SK-N-SH (cell line): ENCODE measurements around the gene PRKN. TPM values are rescaled to one million over a fixed set of nuclear protein-coding genes. Genes with fewer than 3 reads are reported as not detected.

Experiments used
- CTCF ChIA-PET: fragments of 300-600, 350-600 bp; formaldehyde crosslinking; extraction: SDS; loops from one replicate; lab custom pipeline; 2021; lab: Yijun Ruan, JAX
- POLR2A ChIA-PET: fragments of 350-600 bp; sonication (Branson Sonifier 250); formaldehyde crosslinking; extraction: SDS; loops from one replicate; lab custom pipeline; 2020; ENCODE audit warnings: antibody characterized with exemption, inconsistent platforms; lab: Yijun Ruan, JAX
- DNase-seq: peaks from one replicate; pipeline ENCODE4 v3.0.0; 2012
- H2AFZ ChIP-seq: fragments of 200-600 bp; sonication (generic); 2 replicates; pipeline ENCODE4 v1.8.1; 2016; ENCODE audit warnings: antibody characterized with exemption, mild to moderate bottlenecking, low read depth
- H3F3A ChIP-seq: fragments of 200-600 bp; sonication (generic); replicated peaks from 2 replicates; pipeline ENCODE3; 2016; ENCODE audit warnings: antibody characterized with exemption, mild to moderate bottlenecking; ENCODE audit not compliant: insufficient read depth
- H3K27ac ChIP-seq, 2 experiments: fragments of 200-500 bp in 1 of 2; fragments of 200-600 bp in 1 of 2; sonication (Bioruptor generic) in 1 of 2; sonication (generic), shearing (Covaris generic) in 1 of 2; 2 replicates each; pipeline versions ENCODE4 v1.5.1 to v1.6.1; 2014 to 2016; ENCODE audit warnings: low read depth in 2 of 2, inconsistent platforms in 1 of 2, low read length in 1 of 2, mild to moderate bottlenecking in 1 of 2, mixed read lengths in 1 of 2
- H3K27me3 ChIP-seq: fragments of 200-600 bp; sonication (generic), shearing (Covaris generic); 2 replicates; pipeline ENCODE4 v1.6.1; 2016; ENCODE audit warnings: mixed run types; ENCODE audit not compliant: insufficient read depth
- H3K36me3 ChIP-seq, 2 experiments: fragments of 200-500 bp in 1 of 2; fragments of 200-600 bp in 1 of 2; sonication (Bioruptor generic) in 1 of 2; sonication (generic) in 1 of 2; replicated peaks in 1 of 2; 2 replicates each; pipeline versions ENCODE3 to v1.5.1; 2014 to 2016; ENCODE audit warnings: low read length in 1 of 2, mild to moderate bottlenecking in 1 of 2; ENCODE audit not compliant: insufficient read depth in 2 of 2, control insufficient read depth in 1 of 2
- H3K4me1 ChIP-seq, 2 experiments: fragments of 200-500 bp in 1 of 2; fragments of 200-600 bp in 1 of 2; sonication (Bioruptor generic) in 1 of 2; sonication (generic), shearing (Covaris generic) in 1 of 2; 2 replicates each; pipeline versions ENCODE4 v1.5.1 to v1.6.1; 2014 to 2016; ENCODE audit warnings: low read depth in 1 of 2, low read length in 1 of 2, mixed run types in 1 of 2; ENCODE audit not compliant: insufficient read depth in 2 of 2, control insufficient read depth in 1 of 2
- H3K4me2 ChIP-seq: fragments of 200-600 bp; sonication (generic), shearing (Covaris generic); 2 replicates; pipeline ENCODE4 v1.6.1; 2017; ENCODE audit warnings: mixed run types
- H3K4me3 ChIP-seq, 2 experiments: fragments of 200-500 bp in 1 of 2; fragments of 200-600 bp in 1 of 2; sonication (Bioruptor generic) in 1 of 2; sonication (generic), shearing (Covaris generic) in 1 of 2; 2 replicates each; pipeline versions ENCODE4 v1.5.1 to v1.8.1; 2014 to 2016; ENCODE audit warnings: low read depth in 2 of 2, inconsistent platforms in 1 of 2, low read length in 1 of 2, mild to moderate bottlenecking in 1 of 2, mixed read lengths in 1 of 2, moderate library complexity in 1 of 2
- H3K79me2 ChIP-seq: fragments of 200-600 bp; sonication (generic); 2 replicates; pipeline ENCODE4 v1.8.1; 2017; ENCODE audit warnings: mild to moderate bottlenecking; ENCODE audit not compliant: insufficient read depth
- H3K9ac ChIP-seq: fragments of 200-600 bp; sonication (generic); 2 replicates; pipeline ENCODE4 v1.6.1; 2017; ENCODE audit warnings: mixed run types
- H3K9me2 ChIP-seq: fragments of 200-600 bp; sonication (generic); 2 replicates; pipeline ENCODE4 v1.6.1; 2017; ENCODE audit warnings: mixed run types
- H3K9me3 ChIP-seq: fragments of 200-600 bp; sonication (generic); 2 replicates; pipeline ENCODE4 v1.6.1; 2017; ENCODE audit warnings: mixed run types, mild to moderate bottlenecking, moderate library complexity
- H4K20me1 ChIP-seq: fragments of 200-600 bp; sonication (generic); 2 replicates; pipeline ENCODE4 v1.6.1; 2017; ENCODE audit warnings: mild to moderate bottlenecking, mixed run types; ENCODE audit not compliant: insufficient read depth
- EP300 ChIP-seq, 2 experiments: IDR thresholded peaks; 2 replicates each; pipeline versions ENCODE4 v1.4.0 to v1.6.1; 2012; ENCODE audit warnings: borderline replicate concordance in 1 of 2, low read depth in 1 of 2, low read length in 1 of 2
- EZH2phosphoT487 ChIP-seq: fragments of 200-600 bp; sonication (generic); IDR thresholded peaks from 2 replicates; pipeline ENCODE4 v1.6.1; 2017; ENCODE audit warnings: low read depth, mixed run types, mild to moderate bottlenecking, antibody characterized with exemption, moderate library complexity, borderline replicate concordance
- FOXJ3 ChIP-seq: sonication (generic); formaldehyde crosslinking; IDR thresholded peaks from 2 replicates; pipeline ENCODE4 v1.5.1; 2020; ENCODE audit warnings: mild to moderate bottlenecking, missing genetic modification reagents
- GATA2 ChIP-seq: sonication (generic); formaldehyde crosslinking; IDR thresholded peaks from 2 replicates; pipeline ENCODE4 v1.5.0; 2020; ENCODE audit warnings: mild to moderate bottlenecking, missing genetic modification reagents
- MAX ChIP-seq: IDR thresholded peaks from 2 replicates; pipeline ENCODE4 v1.4.0; 2012; ENCODE audit warnings: low read depth
- MXI1 ChIP-seq: IDR thresholded peaks from 2 replicates; pipeline ENCODE4 v1.6.1; 2012; ENCODE audit warnings: mild to moderate bottlenecking, low read depth, low read length, improper control_type of control experiment
- NRF1 ChIP-seq: IDR thresholded peaks from 2 replicates; pipeline ENCODE4 v1.6.1; 2012; ENCODE audit warnings: low read depth, mild to moderate bottlenecking, low read length
- PBX3 ChIP-seq: IDR thresholded peaks from 2 replicates; pipeline ENCODE4; 2012
- POLR2AphosphoS5 ChIP-seq: IDR thresholded peaks from 2 replicates; pipeline ENCODE4 v1.6.1; 2012; ENCODE audit warnings: low read depth, low read length
- RAD21 ChIP-seq: IDR thresholded peaks from 2 replicates; pipeline ENCODE4 v1.6.1; 2012; ENCODE audit warnings: mild to moderate bottlenecking, low read length
- RCOR1 ChIP-seq: fragments of 150-350 bp; IDR thresholded peaks from 2 replicates; pipeline ENCODE4 v1.6.1; 2017; ENCODE audit warnings: antibody characterized with exemption, low read length
- RFX5 ChIP-seq: IDR thresholded peaks from 2 replicates; pipeline ENCODE4 v1.6.1; 2012; ENCODE audit warnings: mild to moderate bottlenecking, improper control_type of control experiment, low read length
- RXRA ChIP-seq: IDR thresholded peaks from 2 replicates; pipeline ENCODE4 v1.4.0; 2012; ENCODE audit warnings: low read depth, mild to moderate bottlenecking, borderline replicate concordance
- SIN3A ChIP-seq: IDR thresholded peaks from 2 replicates; pipeline ENCODE4 v1.6.1; 2012; ENCODE audit warnings: low read depth, mild to moderate bottlenecking, low read length, moderate library complexity, borderline replicate concordance
- TAF1 ChIP-seq: IDR thresholded peaks from 2 replicates; pipeline ENCODE4 v1.6.1; 2012; ENCODE audit warnings: low read depth, mild to moderate bottlenecking, low read length, moderate library complexity, borderline replicate concordance
- TEAD4 ChIP-seq: IDR thresholded peaks from 2 replicates; pipeline ENCODE4 v1.4.0; 2012; ENCODE audit warnings: mild to moderate bottlenecking, borderline replicate concordance; ENCODE audit not compliant: insufficient read depth
- USF1 ChIP-seq: IDR thresholded peaks from 2 replicates; pipeline ENCODE4 v1.4.0; 2012; ENCODE audit warnings: low read depth, borderline replicate concordance
- ZBTB33 ChIP-seq: IDR thresholded peaks from 2 replicates; pipeline ENCODE4 v1.4.0; 2012; ENCODE audit warnings: low read depth, borderline replicate concordance
- WGBS: methylation state at CpG from one replicate; pipeline ENCODE4 v1.1.6; 2017; ENCODE audit warnings: low lambda C conversion rate; 5-methylcytosine and 5-hydroxymethylcytosine counted together
- polyA plus RNA-seq, 3 experiments: library from polyadenylated mRNA; depleted of rRNA; stranded (reverse); fragments of >200 nt; gene quantifications; 2 replicates each; pipeline ENCODE4 v1.2.3, GENCODE V29; 2012
- TF ChIP-seq, protein P1 (sequence below): fragments of 150-350 bp; IDR thresholded peaks from 2 replicates; pipeline ENCODE4 v1.6.1; 2017; ENCODE audit warnings: antibody characterized with exemption, low read length, low read depth, borderline replicate concordance

PRKN gene
- polyA plus RNA-seq, 1 of the 3 experiments (the other 2 are of a cell fraction) = 0.76 TPM

- TF ChIP-seq USF1 (no peak), EZH2phosphoT487 (no peak), RXRA (no peak), MAX (peak; percentile 47; the same call in 1 of the 2 replicates), RFX5 (peak; percentile 17; the same call in 1 of the 2 replicates), MXI1 (peak; percentile 77), TEAD4 (0 out of 2 replicates have a peak, but pooled peaks have one; percentile 11), TAF1 (no peak; the same call in 1 of the 2 replicates), PBX3 (no peak)
- TF ChIP-seq, protein P1, sequence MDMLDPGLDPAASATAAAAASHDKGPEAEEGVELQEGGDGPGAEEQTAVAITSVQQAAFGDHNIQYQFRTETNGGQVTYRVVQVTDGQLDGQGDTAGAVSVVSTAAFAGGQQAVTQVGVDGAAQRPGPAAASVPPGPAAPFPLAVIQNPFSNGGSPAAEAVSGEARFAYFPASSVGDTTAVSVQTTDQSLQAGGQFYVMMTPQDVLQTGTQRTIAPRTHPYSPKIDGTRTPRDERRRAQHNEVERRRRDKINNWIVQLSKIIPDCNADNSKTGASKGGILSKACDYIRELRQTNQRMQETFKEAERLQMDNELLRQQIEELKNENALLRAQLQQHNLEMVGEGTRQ = no peak
These were observed at the start of gene PRKN, which contains the start of gene PACRG (continued) for GRCh38 chr6:162727322-162728182.

DNA sequence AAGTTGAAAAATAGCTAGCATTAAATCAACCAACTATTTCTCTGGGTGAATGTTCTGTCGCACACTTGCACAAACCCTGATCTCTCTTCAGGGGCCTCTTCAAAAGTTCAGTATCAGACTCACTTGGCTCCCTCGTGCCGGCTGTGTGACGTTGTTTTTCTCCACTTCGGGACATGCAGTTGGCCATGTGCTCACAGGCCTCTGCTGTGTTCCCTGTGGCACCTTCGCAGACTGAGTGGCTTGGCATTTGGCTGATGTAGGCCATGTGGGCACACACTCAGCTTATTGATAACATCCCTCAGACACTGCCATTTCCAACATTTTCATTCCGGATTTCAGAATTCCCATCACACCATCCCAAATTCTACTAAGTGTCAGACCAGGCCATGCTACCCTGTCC, 49.5 kb upstream of the PRKN start:
- WGBS = 47% methylated on average over 7 of the region's 7 CpGs
- H3K36me3 ChIP-seq = no peaks in the 10 kb centered on the region
- H2AFZ ChIP-seq = no peak overlapping the region
- no peaks in the 10 kb centered on the region for H4K20me1 ChIP-seq
- POLR2A ChIA-PET = no interaction called here
- no peak overlapping the region for H3K4me3 ChIP-seq
- no peak for DNase-seq
- H3K4me1 ChIP-seq = peaks cover 0 to 6% of the 10 kb centered on the region in 2 experiments; a peak in 2 of 4 replicates
- no peak for TF ChIP-seq POLR2AphosphoS5
- TF ChIP-seq MAX = no peak
- TF ChIP-seq RAD21 = no peak
- no peak for TF ChIP-seq MXI1
- no peak for TF ChIP-seq EZH2phosphoT487
- TF ChIP-seq RXRA = no peak
- TF ChIP-seq PBX3 = no peak
- TF ChIP-seq FOXJ3 (CRISPR knock-in tag) = no peak
- TF ChIP-seq EP300 (IDR thresholded peaks at IDR 0.05; ENCODE audit: borderline replicate concordance in 1 of 2, low read depth in 1 of 2, low read length in 1 of 2) = no peak
- TF ChIP-seq GATA2 = no peak
- no peak for TF ChIP-seq ZBTB33
- TF ChIP-seq SIN3A = no peak
- no peak for TF ChIP-seq USF1
- TF ChIP-seq RFX5 = no peak
- TF ChIP-seq TAF1 = no peak
- TF ChIP-seq NRF1 = no peak
- no peak for TF ChIP-seq RCOR1
- no peak overlapping the region for H3K4me2 ChIP-seq
- H3F3A ChIP-seq = no peaks in the 10 kb centered on the region
- no peaks in the 10 kb centered on the region for H3K79me2 ChIP-seq
- peaks cover 3% of the 10 kb centered on the region for H3K9me3 ChIP-seq
- no peak overlapping the region for H3K9ac ChIP-seq
- H3K27me3 ChIP-seq = no peaks in the 10 kb centered on the region
- CTCF ChIA-PET = interaction anchor here (1.0 kb wide), 1 partner anchor 11 kb away, joined by 4 read pairs; no protein-coding TSS in a partner anchor
- no peaks in the 10 kb centered on the region for H3K9me2 ChIP-seq
- H3K27ac ChIP-seq = no peak overlapping the region
